Measurements from ENCODE around the gene LPAR4. TPM values are rescaled to one million over a fixed set of nuclear protein-coding genes. Genes with fewer than 3 reads are reported as not detected.
"Not testable (repeated sequence)": the region's sequence is repeated elsewhere in the genome, so short reads cannot be mapped to it uniquely, and the experiment has no call there.

The LPAR4 gene
- total RNA-seq, 2 experiments from 2014 or later = 0.08 TPM; not detected in 1

DNA sequence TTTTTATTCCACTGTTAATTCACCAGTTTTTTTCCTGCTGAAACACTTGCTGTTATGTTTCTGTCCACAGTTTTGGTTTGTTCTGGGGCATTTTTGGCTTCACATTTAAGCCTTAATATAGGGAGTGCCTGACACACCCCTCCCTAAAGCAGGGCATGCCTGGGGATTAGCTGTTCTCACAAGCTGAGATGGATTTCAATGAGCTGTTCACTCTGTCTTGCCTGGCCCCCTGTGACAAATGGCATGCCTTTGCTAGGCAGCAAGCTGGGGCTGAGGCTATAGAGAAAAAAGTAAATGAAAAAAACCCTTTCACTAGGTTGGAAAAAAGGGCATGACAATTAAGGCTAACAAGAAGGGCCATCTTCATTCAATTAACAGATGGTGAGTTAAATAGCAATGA lies 22.4 kb downstream of the LPAR4 start:
- Mint-ChIP-seq H3K27me3 (no peaks in the 10 kb centered on the region), H3K36me3 (ENCODE audit: low read depth) (no peaks in the 10 kb centered on the region), H3K4me3 (no peak overlapping the region), H3K4me1 (no peaks in the 10 kb centered on the region), H3K27ac (no peak overlapping the region), H3K9me3 (no peaks in the 10 kb centered on the region)
- CTCF ChIA-PET = no interaction called here
- POLR2A ChIA-PET = no interaction called here
- no peak for DNase-seq

- no peak for DNase-seq
- no peaks in the 10 kb centered on the region for H3K27me3 Mint-ChIP-seq
- H3K4me1 Mint-ChIP-seq = no peaks in the 10 kb centered on the region
- H3K4me3 Mint-ChIP-seq = no peak overlapping the region
- H3K9me3 Mint-ChIP-seq = peaks cover 4% of the 10 kb centered on the region
- ChIA-PET CTCF (no interaction called here), POLR2A (no interaction called here)
- no peaks in the 10 kb centered on the region for H3K36me3 Mint-ChIP-seq (ENCODE audit: low read depth)
- no peak overlapping the region for H3K27ac Mint-ChIP-seq
These were observed 49.4 kb downstream of the LPAR4 start for GRCh38 chrX:78796916-78797315.

DNA sequence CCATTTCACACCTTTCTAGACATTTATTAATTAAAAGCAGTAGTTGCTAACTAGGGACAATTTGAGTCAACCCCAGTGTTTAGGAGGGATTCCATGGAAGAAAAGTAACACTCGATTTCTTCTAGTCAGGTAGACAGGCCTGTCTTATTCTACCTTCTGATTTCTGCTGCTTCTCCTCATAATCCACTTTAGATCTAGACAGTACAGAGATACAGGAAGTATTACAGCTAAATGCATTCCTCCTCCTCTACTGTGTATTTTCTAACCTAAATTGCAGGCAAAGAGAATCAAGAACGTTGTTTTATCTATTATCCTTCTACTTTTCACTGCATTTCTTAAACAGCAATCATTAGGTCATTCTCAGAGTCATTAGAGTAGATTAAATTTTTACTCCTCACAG lies 52.6 kb downstream of the LPAR4 start:
- H3K4me1 Mint-ChIP-seq = no peaks in the 10 kb centered on the region
- H3K27me3 Mint-ChIP-seq = no peaks in the 10 kb centered on the region
- no peaks in the 10 kb centered on the region for H3K36me3 Mint-ChIP-seq (ENCODE audit: low read depth)
- H3K4me3 Mint-ChIP-seq = no peak overlapping the region
- H3K9me3 Mint-ChIP-seq = peaks cover 4% of the 10 kb centered on the region
- no peak overlapping the region for H3K27ac Mint-ChIP-seq
- CTCF ChIA-PET = no interaction called here
- POLR2A ChIA-PET = no interaction called here
- no peak for DNase-seq

DNA sequence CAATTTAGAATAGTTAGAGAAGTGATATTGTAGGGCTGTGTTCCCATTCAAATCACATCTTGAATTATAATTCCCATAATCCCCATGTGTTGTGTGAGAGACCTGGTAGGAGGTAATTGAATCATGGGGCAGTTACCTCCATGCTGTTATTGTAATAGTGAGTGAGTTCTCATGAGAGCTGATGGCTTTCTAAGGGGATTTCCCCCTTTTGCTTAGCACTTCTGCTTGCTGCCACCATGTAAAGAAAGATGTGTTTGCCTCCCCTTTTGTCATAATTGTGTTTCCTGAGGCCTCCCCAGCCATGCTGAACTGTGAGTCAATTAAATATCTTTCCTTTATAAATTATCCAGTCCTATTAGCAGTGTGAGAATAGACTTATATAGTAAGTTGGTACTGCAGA lies 53.2 kb downstream of the LPAR4 start:
- Mint-ChIP-seq H3K9me3 (peaks cover 4% of the 10 kb centered on the region), H3K36me3 (ENCODE audit: low read depth) (no peaks in the 10 kb centered on the region), H3K27ac (no peak overlapping the region), H3K4me1 (no peaks in the 10 kb centered on the region), H3K4me3 (no peak overlapping the region), H3K27me3 (no peaks in the 10 kb centered on the region)
- ChIA-PET CTCF (no interaction called here), POLR2A (no interaction called here)
- no peak for DNase-seq

DNA sequence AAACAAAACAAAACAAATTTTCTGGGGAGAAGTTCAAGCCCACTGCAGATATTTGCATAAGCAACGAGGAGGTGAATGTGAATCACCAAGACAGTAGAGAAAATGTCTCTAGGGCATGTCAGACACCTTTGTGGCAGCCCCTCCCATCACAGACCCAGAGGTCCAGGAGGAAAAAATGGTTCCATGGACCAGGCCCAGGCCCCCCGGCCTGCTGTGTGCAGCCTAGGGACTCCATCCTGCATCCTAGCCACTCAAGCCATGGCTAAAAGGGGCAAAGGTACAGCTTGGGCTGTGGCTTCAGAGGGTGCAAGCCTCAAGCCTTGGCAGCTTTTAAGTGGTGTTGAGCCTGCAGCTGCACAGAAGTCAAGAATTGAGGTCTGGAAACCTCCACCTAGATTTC lies 54.0 kb downstream of the LPAR4 start:
- peaks cover 4% of the 10 kb centered on the region for H3K9me3 Mint-ChIP-seq
- no peaks in the 10 kb centered on the region for H3K27me3 Mint-ChIP-seq
- H3K4me1 Mint-ChIP-seq = no peaks in the 10 kb centered on the region
- DNase-seq = no peak
- ChIA-PET POLR2A (no interaction called here), CTCF (no interaction called here)
- no peak overlapping the region for H3K27ac Mint-ChIP-seq
- H3K4me3 Mint-ChIP-seq = no peak overlapping the region
- H3K36me3 Mint-ChIP-seq (ENCODE audit: low read depth) = no peaks in the 10 kb centered on the region

DNA sequence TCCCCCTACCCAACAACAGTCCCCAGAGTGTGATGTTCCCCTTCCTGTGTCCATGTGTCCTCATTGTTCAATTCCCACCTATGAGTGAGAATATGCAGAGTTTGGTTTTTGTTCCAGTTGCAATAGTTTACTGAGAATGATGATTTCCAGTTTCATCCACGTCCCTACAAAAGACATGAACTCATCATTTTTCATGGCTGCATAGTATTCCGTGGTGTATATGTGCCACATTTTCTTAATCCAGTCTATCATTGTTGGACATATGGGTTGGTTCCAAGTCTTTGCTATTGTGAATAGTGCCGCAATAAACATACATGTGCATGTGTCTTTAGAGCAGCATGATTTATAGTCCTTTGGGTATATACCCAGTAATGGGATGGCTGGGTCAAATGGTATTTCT lies 55.0 kb downstream of the LPAR4 start:
- CTCF ChIA-PET, POLR2A ChIA-PET, H3K4me1 Mint-ChIP-seq: not testable (repeated sequence)

More for the DNA sequence above, 55.0 kb downstream of the LPAR4 start:
- H3K9me3 Mint-ChIP-seq; H3K27ac Mint-ChIP-seq; DNase-seq; H3K4me3 Mint-ChIP-seq; H3K27me3 Mint-ChIP-seq; H3K36me3 Mint-ChIP-seq (ENCODE audit: low read depth): not testable (repeated sequence)

Other genes with a start within 250 kb of the LPAR4 start
- gene RTL3, start 88.4 kb upstream of the LPAR4 start, total RNA-seq = not detected
- gene P2RY10, start 197.7 kb downstream of the LPAR4 start, total RNA-seq = 10 to 100 TPM; 86.8 to 89.1 TPM